GOT3 (cell line): ENCODE results near the gene CD22.
"Not testable (repeated sequence)": the region's sequence is repeated elsewhere in the genome, so short reads cannot be mapped to it uniquely, and the experiment has no call there.

Source experiments
- DNase-seq: peaks from one replicate; lab custom pipeline; 2025; ENCODE audit warnings: mixed read lengths; lab: John Stamatoyannopoulos, UW

Gene CD22

GRCh38 chr19:35341565-35342225 is 12.7 kb downstream of the CD22 start:
- DNase-seq: no peak

DNA sequence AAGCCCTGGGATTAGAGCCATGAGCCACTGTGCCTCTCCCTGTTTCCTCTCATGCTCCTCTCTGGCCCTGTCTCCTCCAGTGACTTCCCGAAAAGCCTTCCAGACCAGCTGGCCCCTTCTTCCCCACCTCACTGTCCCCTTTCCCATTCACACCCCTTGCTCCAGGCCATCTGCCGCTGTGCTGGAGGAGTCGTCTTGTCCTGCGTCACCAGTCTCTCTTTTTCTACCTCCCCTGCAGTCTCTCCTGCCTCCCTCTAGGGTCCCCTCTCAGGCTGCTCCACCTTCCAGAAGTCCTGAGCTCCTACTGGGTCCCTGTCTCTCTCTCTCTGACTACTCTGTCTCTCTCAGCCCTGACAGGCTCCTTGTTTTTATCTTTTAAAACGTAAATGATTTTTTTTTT is 13.4 kb downstream of the CD22 start:
- no peak for DNase-seq

GRCh38 chr19:35344511-35345031 is 15.6 kb downstream of the CD22 start:
- no peak for DNase-seq

DNA sequence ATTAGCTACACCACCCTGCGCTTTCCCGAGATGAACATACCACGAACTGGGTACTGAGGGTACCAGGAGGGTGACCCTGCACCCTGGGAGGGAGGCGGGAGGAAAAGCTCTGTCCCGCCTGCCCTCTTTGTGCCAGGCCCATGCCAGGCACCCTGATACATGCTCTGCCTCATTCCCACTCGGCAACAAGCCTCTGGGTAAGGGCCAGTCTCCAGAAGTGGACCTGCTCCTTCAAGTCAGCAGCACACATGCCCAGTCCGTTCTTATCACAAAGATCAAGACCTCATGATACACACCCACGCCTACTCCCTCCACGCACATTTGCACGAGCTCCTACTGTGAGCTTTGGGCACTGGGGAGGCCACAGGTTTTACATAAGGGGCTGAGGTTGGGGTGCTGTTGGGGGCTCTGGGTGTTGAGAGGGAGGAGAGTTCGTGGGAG is 16.7 kb downstream of the CD22 start:
- no peak for DNase-seq

DNA sequence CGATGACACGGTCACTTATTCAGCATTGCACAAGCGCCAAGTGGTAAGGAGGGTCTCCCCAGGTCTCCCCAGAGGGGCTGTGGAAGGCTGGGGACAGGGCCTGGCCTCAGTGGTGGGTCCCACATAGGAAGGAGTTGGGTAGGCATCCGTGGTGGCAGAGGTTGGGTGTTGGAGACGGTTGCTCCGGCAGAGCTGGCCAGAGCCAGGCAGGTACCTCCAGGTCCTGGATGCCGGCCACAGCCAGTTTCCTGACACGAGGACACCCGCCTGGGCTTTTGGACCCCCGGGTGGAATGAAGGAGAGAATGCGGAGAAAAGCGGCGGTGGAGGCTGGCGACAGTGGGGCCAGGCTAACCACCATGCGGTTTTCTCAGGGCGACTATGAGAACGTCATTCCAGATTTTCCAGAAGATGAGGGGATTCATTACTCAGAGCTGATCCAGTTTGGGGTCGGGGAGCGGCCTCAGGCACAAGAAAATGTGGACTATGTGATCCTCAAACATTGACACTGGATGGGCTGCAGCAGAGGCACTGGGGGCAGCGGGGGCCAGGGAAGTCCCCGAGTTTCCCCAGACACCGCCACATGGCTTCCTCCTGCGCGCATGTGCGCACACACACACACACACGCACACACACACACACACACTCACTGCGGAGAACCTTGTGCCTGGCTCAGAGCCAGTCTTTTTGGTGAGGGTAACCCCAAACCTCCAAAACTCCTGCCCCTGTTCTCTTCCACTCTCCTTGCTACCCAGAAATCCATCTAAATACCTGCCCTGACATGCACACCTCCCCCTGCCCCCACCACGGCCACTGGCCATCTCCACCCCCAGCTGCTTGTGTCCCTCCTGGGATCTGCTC is 17.4 kb downstream of the CD22 start:
- no peak for DNase-seq

GRCh38 chr19:35347171-35347929 is 18.4 kb downstream of the CD22 start, which contains the start of gene FFAR1:
FFAR1 (plus strand) TSS chr19:35347902; CDS start chr19:35351552, 3,650 bp downstream.
- no peak for DNase-seq

- no peak for DNase-seq
These were observed 18.9 kb downstream of the CD22 start for GRCh38 chr19:35347930-35348298.

DNA sequence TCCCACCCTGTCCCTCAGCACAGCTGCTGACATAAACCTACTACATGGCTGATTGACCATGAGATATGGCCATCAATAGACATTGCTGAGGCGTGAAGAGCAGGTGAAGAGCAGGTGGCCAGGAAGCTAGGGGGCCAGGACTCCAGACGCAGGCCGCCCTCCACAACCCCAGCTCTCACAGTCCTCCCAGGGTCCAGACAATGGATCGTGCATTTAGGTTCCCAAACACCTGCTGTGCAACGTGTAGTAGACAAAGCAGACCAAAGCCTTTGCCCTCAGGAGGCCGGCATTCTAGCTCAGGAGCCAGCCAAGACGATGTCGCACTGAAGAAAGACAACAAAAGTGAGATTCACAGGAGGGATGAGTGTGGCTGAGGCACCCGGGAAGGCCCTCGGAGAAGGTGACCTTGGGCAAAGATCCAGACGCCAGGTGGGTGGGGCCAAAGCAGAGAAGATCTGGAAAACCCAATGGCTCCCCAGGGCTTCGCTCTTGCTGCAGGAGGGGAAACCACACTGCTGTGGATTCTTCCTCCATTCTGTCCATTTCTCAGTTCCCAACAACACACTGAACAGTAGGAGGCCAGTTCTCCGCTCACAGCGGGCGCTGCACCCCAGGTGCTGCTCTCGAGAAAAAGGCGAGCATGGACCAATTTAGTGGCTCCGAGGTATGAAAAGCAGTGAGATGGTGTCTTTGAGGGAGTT is 20.1 kb downstream of the CD22 start:
- DNase-seq: no peak

GRCh38 chr19:35349614-35350521 is 20.9 kb downstream of the CD22 start:
- no peak for DNase-seq

DNA sequence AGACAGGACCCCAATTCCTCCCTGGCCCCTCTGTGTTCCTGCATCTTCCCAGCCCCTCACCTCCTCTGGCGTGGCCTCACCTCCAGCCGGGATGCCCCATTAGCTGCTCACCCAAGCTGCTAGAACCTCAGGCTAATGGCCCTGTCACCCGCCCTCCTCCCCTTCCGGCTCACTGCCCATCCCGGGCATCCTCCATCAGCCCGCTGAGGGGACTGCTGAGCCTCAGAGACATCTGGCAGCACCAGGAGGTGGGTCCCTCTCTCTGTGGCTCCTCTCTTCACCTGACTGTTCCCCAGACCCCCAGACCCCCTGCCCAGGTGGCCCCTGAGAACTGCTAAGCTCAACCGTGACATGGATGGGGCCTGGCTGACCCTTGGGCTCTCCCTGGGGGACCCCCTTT is 21.6 kb downstream of the CD22 start:
- no peak for DNase-seq

GRCh38 chr19:35351411-35352176 is 22.6 kb downstream of the CD22 start:
- no peak for DNase-seq

DNA sequence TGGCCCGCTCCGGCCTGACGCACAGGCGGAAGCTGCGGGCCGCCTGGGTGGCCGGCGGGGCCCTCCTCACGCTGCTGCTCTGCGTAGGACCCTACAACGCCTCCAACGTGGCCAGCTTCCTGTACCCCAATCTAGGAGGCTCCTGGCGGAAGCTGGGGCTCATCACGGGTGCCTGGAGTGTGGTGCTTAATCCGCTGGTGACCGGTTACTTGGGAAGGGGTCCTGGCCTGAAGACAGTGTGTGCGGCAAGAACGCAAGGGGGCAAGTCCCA is 23.1 kb downstream of the CD22 start:
- no peak for DNase-seq

DNA sequence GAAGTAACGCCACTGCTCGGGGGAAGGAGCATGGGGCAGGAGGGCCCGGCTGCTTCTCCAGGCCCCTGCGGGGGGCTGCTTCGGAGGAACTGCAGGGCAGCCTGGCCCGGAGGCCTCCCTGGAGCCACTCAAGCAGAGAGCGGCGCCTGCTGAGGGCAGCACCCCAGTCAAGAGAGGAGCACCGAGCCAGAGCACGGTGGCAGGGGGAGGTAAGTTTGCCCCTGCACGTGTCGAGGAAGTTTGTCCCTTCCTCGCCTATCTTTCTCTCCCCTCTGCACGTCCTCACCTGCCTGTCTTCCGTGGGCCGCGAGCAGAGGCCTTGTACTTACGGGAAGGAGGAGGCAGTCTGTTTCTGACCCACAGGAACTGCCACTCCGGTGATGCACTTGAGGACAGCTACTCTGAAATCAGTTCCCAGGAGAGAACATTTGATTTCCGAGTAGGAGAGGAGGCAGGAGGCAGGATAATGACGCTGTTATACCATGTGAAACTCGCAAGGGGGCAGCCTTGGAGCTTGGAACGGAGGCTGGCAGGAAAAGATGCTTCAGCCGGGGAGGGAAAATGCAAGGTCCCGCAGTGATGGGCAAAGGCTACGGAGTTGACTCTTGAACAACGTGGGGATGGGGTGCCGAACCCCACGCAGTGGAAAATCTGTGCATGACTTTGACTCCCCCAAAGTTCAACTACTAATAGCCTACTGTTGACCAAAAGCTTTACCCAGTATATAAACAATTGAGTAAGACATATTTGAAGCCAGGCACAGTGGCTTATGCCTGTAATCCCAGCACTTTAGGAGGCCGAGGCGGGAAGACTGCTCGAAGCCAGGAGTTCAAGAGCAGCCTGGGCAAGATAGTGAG is 23.7 kb downstream of the CD22 start:
- DNase-seq: no peak

GRCh38 chr19:35353635-35354034 is 24.6 kb downstream of the CD22 start:
- no peak for DNase-seq

GRCh38 chr19:35354898-35355297 is 25.9 kb downstream of the CD22 start:
- DNase-seq: no peak

DNA sequence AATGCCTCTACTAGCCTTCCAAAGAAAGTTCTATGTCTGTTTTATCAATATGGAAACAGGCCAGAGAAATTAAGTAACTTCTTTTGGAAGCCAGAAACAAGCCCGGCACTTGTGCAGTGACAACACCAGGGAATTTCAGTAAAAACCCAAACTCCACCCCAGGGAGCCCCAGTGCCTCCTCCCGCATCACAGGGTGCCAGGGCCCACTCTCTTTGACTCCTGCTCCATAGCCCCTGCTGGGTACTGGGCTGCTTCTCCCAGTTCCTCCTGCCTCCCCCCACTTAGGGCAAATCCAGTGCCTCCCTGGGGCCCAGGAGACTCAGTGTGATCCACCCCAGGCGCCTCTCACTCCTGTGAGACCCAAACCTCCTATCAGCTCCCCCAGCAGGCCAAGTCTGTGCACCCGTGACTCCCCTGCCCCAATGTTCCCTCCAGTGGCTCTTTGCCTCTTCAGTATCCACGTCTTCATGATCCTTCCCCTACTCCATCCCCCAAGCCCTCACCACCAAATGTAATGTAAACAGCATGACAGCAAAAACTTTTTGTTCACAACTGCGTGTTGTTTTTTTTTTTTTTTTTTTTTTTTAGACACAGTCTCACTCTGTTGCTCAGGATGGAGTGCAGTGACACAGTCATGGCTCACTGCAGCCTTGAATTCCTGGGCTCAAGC is 26.9 kb downstream of the CD22 start:
- no peak for DNase-seq

GRCh38 chr19:35357867-35358573 is 29.0 kb downstream of the CD22 start, which contains the start of gene FFAR3:
FFAR3 (plus strand) TSS chr19:35358460; CDS start chr19:35358891, 431 bp downstream.
- DNase-seq: no peak

DNA sequence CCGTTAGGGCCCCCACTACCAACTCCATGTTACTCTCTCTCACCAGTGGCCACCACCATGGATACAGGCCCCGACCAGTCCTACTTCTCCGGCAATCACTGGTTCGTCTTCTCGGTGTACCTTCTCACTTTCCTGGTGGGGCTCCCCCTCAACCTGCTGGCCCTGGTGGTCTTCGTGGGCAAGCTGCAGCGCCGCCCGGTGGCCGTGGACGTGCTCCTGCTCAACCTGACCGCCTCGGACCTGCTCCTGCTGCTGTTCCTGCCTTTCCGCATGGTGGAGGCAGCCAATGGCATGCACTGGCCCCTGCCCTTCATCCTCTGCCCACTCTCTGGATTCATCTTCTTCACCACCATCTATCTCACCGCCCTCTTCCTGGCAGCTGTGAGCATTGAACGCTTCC is 29.8 kb downstream of the CD22 start:
- not testable (repeated sequence) for DNase-seq
